ENCODE measurements around the gene DNAJC17. TPM values are rescaled to one million over a fixed set of nuclear protein-coding genes. Genes with fewer than 3 reads are reported as not detected.

The DNAJC17 gene
- total RNA-seq, 2 experiments from 2014 or later, result 24.2 to 39.9 TPM

GRCh38 chr15:40836020-40836419, 28.7 kb upstream of the DNAJC17 start:
- H3K4me1 ChIP-seq (ENCODE audit: insufficient read depth, low read length, poor library complexity, severe bottlenecking), result no peaks in the 10 kb centered on the region
- H3K27ac ChIP-seq (ENCODE audit: low read depth, low read length, poor library complexity, severe bottlenecking), result no peak overlapping the region
- no peaks in the 10 kb centered on the region for H3K9me2 ChIP-seq (ENCODE audit: insufficient read depth, low read length)
- TF ChIP-seq EZH2phosphoT487 (IDR thresholded peaks at IDR 0.05; ENCODE audit: borderline replicate concordance, low read depth, low read length), result no peak
- TF ChIP-seq, protein P1, sequence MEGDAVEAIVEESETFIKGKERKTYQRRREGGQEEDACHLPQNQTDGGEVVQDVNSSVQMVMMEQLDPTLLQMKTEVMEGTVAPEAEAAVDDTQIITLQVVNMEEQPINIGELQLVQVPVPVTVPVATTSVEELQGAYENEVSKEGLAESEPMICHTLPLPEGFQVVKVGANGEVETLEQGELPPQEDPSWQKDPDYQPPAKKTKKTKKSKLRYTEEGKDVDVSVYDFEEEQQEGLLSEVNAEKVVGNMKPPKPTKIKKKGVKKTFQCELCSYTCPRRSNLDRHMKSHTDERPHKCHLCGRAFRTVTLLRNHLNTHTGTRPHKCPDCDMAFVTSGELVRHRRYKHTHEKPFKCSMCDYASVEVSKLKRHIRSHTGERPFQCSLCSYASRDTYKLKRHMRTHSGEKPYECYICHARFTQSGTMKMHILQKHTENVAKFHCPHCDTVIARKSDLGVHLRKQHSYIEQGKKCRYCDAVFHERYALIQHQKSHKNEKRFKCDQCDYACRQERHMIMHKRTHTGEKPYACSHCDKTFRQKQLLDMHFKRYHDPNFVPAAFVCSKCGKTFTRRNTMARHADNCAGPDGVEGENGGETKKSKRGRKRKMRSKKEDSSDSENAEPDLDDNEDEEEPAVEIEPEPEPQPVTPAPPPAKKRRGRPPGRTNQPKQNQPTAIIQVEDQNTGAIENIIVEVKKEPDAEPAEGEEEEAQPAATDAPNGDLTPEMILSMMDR (conservative IDR thresholded peaks at IDR 0.05; ENCODE audit: low read length), result no peak
- H3K36me3 ChIP-seq (ENCODE audit: insufficient read depth, low read length), result no peaks in the 10 kb centered on the region
- H3K4me3 ChIP-seq (ENCODE audit: low read depth, low read length, poor library complexity, severe bottlenecking), result no peak overlapping the region
- intact Hi-C loops (cut with micrococcal nuclease; ENCODE audit: unreplicated experiment), result no loop called here
- POLR2A ChIA-PET, result no interaction called here
- H3K4me2 ChIP-seq (ENCODE audit: low read length), result no peak overlapping the region
- no peak overlapping the region for H2AFZ ChIP-seq (ENCODE audit: low read length)
- H3K9me3 ChIP-seq (ENCODE audit: low read length), result no peaks in the 10 kb centered on the region
- no peaks in the 10 kb centered on the region for H4K20me1 ChIP-seq (ENCODE audit: insufficient read depth, low read length)
- DNase-seq (ENCODE audit: low spot score), result no peak
- BruUV-seq (replicated peaks), result no TSS peak
- CTCF ChIA-PET (ENCODE audit: unreplicated experiment), result no interaction called here
- H3K79me2 ChIP-seq (ENCODE audit: insufficient read depth, low read depth, low read length), result no peaks in the 10 kb centered on the region

- POLR2A ChIA-PET, result interaction anchor here (1.2 kb wide), 1 partner anchor 14 kb away, joined by 3 read pairs; no protein-coding TSS in a partner anchor
- intact Hi-C loops (cut with micrococcal nuclease; ENCODE audit: unreplicated experiment), result no loop called here
- H3K4me2 ChIP-seq (ENCODE audit: low read length), result no peak overlapping the region
Observed at GRCh38 chr15:40832903-40833302, 25.6 kb upstream of the DNAJC17 start.

DNA sequence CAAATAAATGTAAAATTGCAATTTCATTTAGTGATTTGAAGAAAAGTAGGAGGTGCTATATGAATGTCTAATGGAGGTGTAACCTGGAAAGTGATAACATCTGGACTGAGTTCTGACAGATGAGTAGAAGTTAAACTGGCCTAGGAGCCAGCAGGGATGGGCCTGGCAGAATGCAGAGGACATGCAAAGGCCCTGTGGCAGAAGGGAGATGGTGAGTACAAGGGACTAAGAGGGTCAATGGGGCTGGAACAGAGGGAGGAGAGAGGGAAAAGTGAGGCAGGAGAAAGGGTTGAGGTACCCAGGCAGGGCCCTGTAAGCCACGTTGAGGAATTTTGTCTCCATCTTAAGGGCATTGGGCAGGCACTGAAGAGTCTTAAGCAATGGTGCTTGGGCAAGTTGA, 24.6 kb upstream of the DNAJC17 start:
- Histone ChIP-seq H3K4me2 (ENCODE audit: low read length) (no peak overlapping the region), H3K4me3 (ENCODE audit: low read depth, low read length, poor library complexity, severe bottlenecking) (no peak overlapping the region), H3K9me2 (ENCODE audit: insufficient read depth, low read length) (no peaks in the 10 kb centered on the region), H4K20me1 (ENCODE audit: insufficient read depth, low read length) (no peaks in the 10 kb centered on the region), H3K36me3 (ENCODE audit: insufficient read depth, low read length) (no peaks in the 10 kb centered on the region), H3K79me2 (ENCODE audit: insufficient read depth, low read depth, low read length) (no peaks in the 10 kb centered on the region), H3K4me1 (ENCODE audit: insufficient read depth, low read length, poor library complexity, severe bottlenecking) (no peaks in the 10 kb centered on the region), H3K9me3 (ENCODE audit: low read length) (no peaks in the 10 kb centered on the region), H3K27ac (ENCODE audit: low read depth, low read length, poor library complexity, severe bottlenecking) (no peak overlapping the region), H2AFZ (ENCODE audit: low read length) (no peak overlapping the region)
- CTCF ChIA-PET (ENCODE audit: unreplicated experiment), result no interaction called here
- BruUV-seq (replicated peaks), result no TSS peak
- no peak for TF ChIP-seq EZH2phosphoT487 (IDR thresholded peaks at IDR 0.05; ENCODE audit: borderline replicate concordance, low read depth, low read length)
- TF ChIP-seq, protein P1 (conservative IDR thresholded peaks at IDR 0.05; ENCODE audit: low read length), result no peak
- intact Hi-C loops (cut with micrococcal nuclease; ENCODE audit: unreplicated experiment), result no loop called here
- DNase-seq (ENCODE audit: low spot score), result no peak
- POLR2A ChIA-PET, result no interaction called here

More at GRCh38 chr15:40832903-40833302, 25.6 kb upstream of the DNAJC17 start:
- Histone ChIP-seq H3K4me1 (ENCODE audit: insufficient read depth, low read length, poor library complexity, severe bottlenecking) (no peaks in the 10 kb centered on the region), H3K9me3 (ENCODE audit: low read length) (no peaks in the 10 kb centered on the region), H3K9me2 (ENCODE audit: insufficient read depth, low read length) (no peaks in the 10 kb centered on the region), H3K36me3 (ENCODE audit: insufficient read depth, low read length) (no peaks in the 10 kb centered on the region), H3K79me2 (ENCODE audit: insufficient read depth, low read depth, low read length) (no peaks in the 10 kb centered on the region), H3K4me3 (ENCODE audit: low read depth, low read length, poor library complexity, severe bottlenecking) (no peak overlapping the region), H2AFZ (ENCODE audit: low read length) (no peak overlapping the region), H3K27ac (ENCODE audit: low read depth, low read length, poor library complexity, severe bottlenecking) (no peak overlapping the region), H4K20me1 (ENCODE audit: insufficient read depth, low read length) (no peaks in the 10 kb centered on the region)
- no peak for DNase-seq (ENCODE audit: low spot score)
- TF ChIP-seq, protein P1 (conservative IDR thresholded peaks at IDR 0.05; ENCODE audit: low read length), result no peak
- TF ChIP-seq EZH2phosphoT487 (IDR thresholded peaks at IDR 0.05; ENCODE audit: borderline replicate concordance, low read depth, low read length), result no peak
- CTCF ChIA-PET (ENCODE audit: unreplicated experiment), result no interaction called here
- BruUV-seq (replicated peaks), result no TSS peak

Measured in OCI-LY7 (cell line).